ENCODE results near the gene NDUFA1. TPM values are rescaled to one million over a fixed set of nuclear protein-coding genes. Genes with fewer than 3 reads are reported as not detected.
"Not testable (repeated sequence)": the region's sequence is repeated elsewhere in the genome, so short reads cannot be mapped to it uniquely, and the experiment has no call there.

NDUFA1 gene
- total RNA-seq, 1 donor from 2014 or later = 82.6 TPM

- Mint-ChIP-seq H3K4me3 (ENCODE audit: low read depth) (no peak overlapping the region), H3K9me3 (no peaks in the 10 kb centered on the region), H3K27ac (peak overlapping the region; percentile 6), H3K36me3 (ENCODE audit: low read depth) (peaks cover 20% of the 10 kb centered on the region), H3K4me1 (ENCODE audit: low read depth) (peaks cover 9% of the 10 kb centered on the region), H3K27me3 (ENCODE audit: low read depth) (no peaks in the 10 kb centered on the region)
- no peak for DNase-seq (ENCODE audit: low spot score)
- intact Hi-C loops (cut with micrococcal nuclease) = loop anchor here (10.0 kb wide), 1 partner anchor 396 kb away; no protein-coding TSS in a partner anchor
Measured at GRCh38 chrX:119880552-119881437, 9.2 kb downstream of the NDUFA1 start.

GRCh38 chrX:119885554-119886428 lies 14.2 kb downstream of the NDUFA1 start:
- no peak overlapping the region for H3K4me3 Mint-ChIP-seq (ENCODE audit: low read depth)
- no peaks in the 10 kb centered on the region for H3K27me3 Mint-ChIP-seq (ENCODE audit: low read depth)
- DNase-seq (ENCODE audit: low spot score) = no peak
- intact Hi-C loops (cut with micrococcal nuclease) = loop anchor here (10.0 kb wide), 1 partner anchor 401 kb away; no protein-coding TSS in a partner anchor
- H3K9me3 Mint-ChIP-seq = no peaks in the 10 kb centered on the region
- H3K4me1 Mint-ChIP-seq (ENCODE audit: low read depth) = peaks cover 4% of the 10 kb centered on the region
- no peak overlapping the region for H3K27ac Mint-ChIP-seq
- H3K36me3 Mint-ChIP-seq (ENCODE audit: low read depth) = no peaks in the 10 kb centered on the region

GRCh38 chrX:119887721-119888425 lies 16.2 kb downstream of the NDUFA1 start:
- intact Hi-C loops (cut with micrococcal nuclease) = loop anchor here (10.0 kb wide), 1 partner anchor 403 kb away; no protein-coding TSS in a partner anchor
- Mint-ChIP-seq H3K4me1 (ENCODE audit: low read depth) (peaks cover 4% of the 10 kb centered on the region), H3K9me3 (no peaks in the 10 kb centered on the region), H3K27ac (no peak overlapping the region), H3K4me3 (ENCODE audit: low read depth) (peak overlapping the region; percentile 45), H3K27me3 (ENCODE audit: low read depth) (no peaks in the 10 kb centered on the region), H3K36me3 (ENCODE audit: low read depth) (no peaks in the 10 kb centered on the region)
- DNase-seq (ENCODE audit: low spot score) = peak; percentile 52

- intact Hi-C loops (cut with micrococcal nuclease); H3K27me3 Mint-ChIP-seq (ENCODE audit: low read depth); H3K4me1 Mint-ChIP-seq (ENCODE audit: low read depth); H3K27ac Mint-ChIP-seq; H3K36me3 Mint-ChIP-seq (ENCODE audit: low read depth); H3K9me3 Mint-ChIP-seq; H3K4me3 Mint-ChIP-seq (ENCODE audit: low read depth); DNase-seq (ENCODE audit: low spot score): not testable (repeated sequence)
Measured at GRCh38 chrX:119890626-119891025, 19.0 kb downstream of the NDUFA1 start.

GRCh38 chrX:119891961-119892692 lies 20.5 kb downstream of the NDUFA1 start:
- DNase-seq (ENCODE audit: low spot score); H3K4me1 Mint-ChIP-seq (ENCODE audit: low read depth); H3K4me3 Mint-ChIP-seq (ENCODE audit: low read depth); H3K36me3 Mint-ChIP-seq (ENCODE audit: low read depth); intact Hi-C loops (cut with micrococcal nuclease); H3K9me3 Mint-ChIP-seq; H3K27me3 Mint-ChIP-seq (ENCODE audit: low read depth); H3K27ac Mint-ChIP-seq: not testable (repeated sequence)

GRCh38 chrX:119895843-119896326 lies 24.3 kb downstream of the NDUFA1 start, which contains the start of gene AKAP14:
Gene AKAP14, plus strand, starts transcription at chrX:119895893. Its CDS starts 7,331 bp downstream, at chrX:119903224.
- Mint-ChIP-seq H3K27ac (no peak within 1 kb of the TSS), H3K27me3 (ENCODE audit: low read depth) (no peaks in the 10 kb centered on the region), H3K4me3 (ENCODE audit: low read depth) (no peak within 1 kb of the TSS), H3K9me3 (no peaks in the 10 kb centered on the region), H3K36me3 (ENCODE audit: low read depth) (no peaks in the 10 kb centered on the region), H3K4me1 (ENCODE audit: low read depth) (peaks cover 3% of the 10 kb centered on the region)
- no peak for DNase-seq (ENCODE audit: low spot score)
- intact Hi-C loops (cut with micrococcal nuclease) = no loop called here

- peaks cover 5% of the 10 kb centered on the region for H3K4me1 Mint-ChIP-seq (ENCODE audit: low read depth)
- no peak for DNase-seq (ENCODE audit: low spot score)
- H3K4me3 Mint-ChIP-seq (ENCODE audit: low read depth) = no peak overlapping the region
- no peak overlapping the region for H3K27ac Mint-ChIP-seq
- H3K27me3 Mint-ChIP-seq (ENCODE audit: low read depth) = no peaks in the 10 kb centered on the region
- H3K9me3 Mint-ChIP-seq = no peaks in the 10 kb centered on the region
- intact Hi-C loops (cut with micrococcal nuclease) = no loop called here
- no peaks in the 10 kb centered on the region for H3K36me3 Mint-ChIP-seq (ENCODE audit: low read depth)
Measured at GRCh38 chrX:119899125-119899524, 27.5 kb downstream of the NDUFA1 start.

- H3K4me1 Mint-ChIP-seq (ENCODE audit: low read depth) = peaks cover 5% of the 10 kb centered on the region
- no peaks in the 10 kb centered on the region for H3K9me3 Mint-ChIP-seq
- no peak overlapping the region for H3K4me3 Mint-ChIP-seq (ENCODE audit: low read depth)
- DNase-seq (ENCODE audit: low spot score) = no peak
- H3K27me3 Mint-ChIP-seq (ENCODE audit: low read depth) = no peaks in the 10 kb centered on the region
- H3K27ac Mint-ChIP-seq = no peak overlapping the region
- no peaks in the 10 kb centered on the region for H3K36me3 Mint-ChIP-seq (ENCODE audit: low read depth)
- intact Hi-C loops (cut with micrococcal nuclease) = no loop called here
Measured at GRCh38 chrX:119900976-119901375, 29.3 kb downstream of the NDUFA1 start.

GRCh38 chrX:119916310-119916709 lies 44.7 kb downstream of the NDUFA1 start:
- H3K36me3 Mint-ChIP-seq (ENCODE audit: low read depth) = no peaks in the 10 kb centered on the region
- H3K4me3 Mint-ChIP-seq (ENCODE audit: low read depth) = no peak overlapping the region
- no peaks in the 10 kb centered on the region for H3K9me3 Mint-ChIP-seq
- intact Hi-C loops (cut with micrococcal nuclease) = no loop called here
- DNase-seq (ENCODE audit: low spot score) = no peak
- H3K4me1 Mint-ChIP-seq (ENCODE audit: low read depth) = no peaks in the 10 kb centered on the region
- no peaks in the 10 kb centered on the region for H3K27me3 Mint-ChIP-seq (ENCODE audit: low read depth)
- no peak overlapping the region for H3K27ac Mint-ChIP-seq

GRCh38 chrX:119917877-119918276 lies 46.2 kb downstream of the NDUFA1 start:
- Mint-ChIP-seq H3K4me1 (ENCODE audit: low read depth) (no peaks in the 10 kb centered on the region), H3K4me3 (ENCODE audit: low read depth) (no peak overlapping the region), H3K9me3 (no peaks in the 10 kb centered on the region), H3K27ac (no peak overlapping the region), H3K27me3 (ENCODE audit: low read depth) (no peaks in the 10 kb centered on the region), H3K36me3 (ENCODE audit: low read depth) (peaks cover under 1% of the 10 kb centered on the region)
- no peak for DNase-seq (ENCODE audit: low spot score)
- intact Hi-C loops (cut with micrococcal nuclease) = no loop called here

GRCh38 chrX:119919835-119920585 lies 48.4 kb downstream of the NDUFA1 start:
- DNase-seq (ENCODE audit: low spot score) = no peak
- intact Hi-C loops (cut with micrococcal nuclease) = no loop called here
- H3K9me3 Mint-ChIP-seq = no peaks in the 10 kb centered on the region
- peaks cover 8% of the 10 kb centered on the region for H3K36me3 Mint-ChIP-seq (ENCODE audit: low read depth)
- H3K27me3 Mint-ChIP-seq (ENCODE audit: low read depth) = no peaks in the 10 kb centered on the region
- H3K4me3 Mint-ChIP-seq (ENCODE audit: low read depth) = no peak overlapping the region
- no peak overlapping the region for H3K27ac Mint-ChIP-seq
- H3K4me1 Mint-ChIP-seq (ENCODE audit: low read depth) = no peaks in the 10 kb centered on the region
